Epidermal melanocyte (primary cell): Measurements from ENCODE around the gene STPG1.

Source experiments
- DNase-seq: peaks from one replicate; pipeline ENCODE4 v3.0.0; 2011; ENCODE audit warnings: low spot score; ENCODE audit not compliant: insufficient read length

Gene STPG1

GRCh38 chr1:24343412-24344089, 70.0 kb downstream of the STPG1 start:
- DNase-seq = no peak

- DNase-seq = no peak
Observed at GRCh38 chr1:24341260-24341659, 72.3 kb downstream of the STPG1 start.

- no peak for DNase-seq
Observed at GRCh38 chr1:24340770-24341169, 72.8 kb downstream of the STPG1 start.

DNA sequence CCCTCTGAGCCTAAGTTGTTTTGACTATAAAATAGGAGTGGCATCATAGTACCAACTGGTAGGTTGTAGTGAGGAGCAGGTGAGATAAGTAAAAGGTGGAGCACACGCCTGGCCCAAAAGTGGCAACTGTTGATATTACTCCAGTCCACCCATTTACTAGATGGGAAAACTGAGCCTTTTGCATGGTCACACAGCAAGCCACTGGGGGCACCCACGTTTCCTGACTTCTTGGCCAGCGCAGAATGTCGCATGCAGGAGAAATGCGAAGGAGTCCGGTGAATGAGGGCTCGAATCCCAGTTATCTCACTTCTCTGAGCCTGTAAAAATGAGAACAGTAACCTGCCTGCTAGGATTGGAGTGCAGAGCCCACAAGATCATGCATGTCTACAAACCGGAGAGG, 73.6 kb downstream of the STPG1 start:
- no peak for DNase-seq

DNA sequence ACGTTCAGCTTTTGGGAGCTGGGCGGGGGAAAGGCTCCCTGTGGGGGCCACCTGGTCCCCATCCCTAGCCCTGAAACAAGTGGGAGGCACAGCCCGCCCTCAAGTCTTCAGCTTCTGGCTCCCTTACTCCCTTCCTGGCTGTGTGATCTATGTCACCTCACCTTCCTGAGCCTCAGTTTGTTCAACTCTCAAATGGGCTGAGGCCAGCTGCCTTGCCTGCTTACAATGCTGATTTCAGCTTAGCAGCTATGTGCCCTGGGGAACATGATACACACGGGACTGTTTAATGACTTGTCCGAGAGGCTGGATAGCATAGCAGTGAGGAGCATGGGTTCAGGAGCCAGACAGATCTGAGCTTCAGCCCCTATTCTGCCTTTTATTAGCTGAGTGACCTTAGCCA, 75.1 kb downstream of the STPG1 start:
- no peak for DNase-seq

DNA sequence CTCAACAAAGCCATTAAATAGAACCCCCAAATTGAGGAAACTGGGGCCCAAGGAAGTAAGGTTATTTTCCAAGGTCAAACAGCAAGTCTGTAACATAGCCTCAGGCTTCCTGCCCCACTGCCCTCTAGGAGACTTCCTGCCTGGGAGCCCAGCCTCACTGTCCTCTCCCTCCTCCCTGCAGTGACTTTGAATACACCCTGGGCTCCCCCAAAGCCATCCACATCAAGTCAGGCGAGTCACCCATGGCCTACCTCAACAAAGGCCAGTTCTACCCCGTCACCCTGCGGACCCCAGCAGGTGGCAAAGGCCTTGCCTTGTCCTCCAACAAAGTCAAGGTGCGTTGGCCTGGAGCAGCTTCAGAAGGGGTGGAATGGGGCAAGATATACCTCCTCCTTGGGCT, 76.1 kb downstream of the STPG1 start:
- no peak for DNase-seq

GRCh38 chr1:24336075-24336474, 77.5 kb downstream of the STPG1 start:
- no peak for DNase-seq

- DNase-seq = no peak
Observed at GRCh38 chr1:24331961-24332673, 81.5 kb downstream of the STPG1 start.

DNA sequence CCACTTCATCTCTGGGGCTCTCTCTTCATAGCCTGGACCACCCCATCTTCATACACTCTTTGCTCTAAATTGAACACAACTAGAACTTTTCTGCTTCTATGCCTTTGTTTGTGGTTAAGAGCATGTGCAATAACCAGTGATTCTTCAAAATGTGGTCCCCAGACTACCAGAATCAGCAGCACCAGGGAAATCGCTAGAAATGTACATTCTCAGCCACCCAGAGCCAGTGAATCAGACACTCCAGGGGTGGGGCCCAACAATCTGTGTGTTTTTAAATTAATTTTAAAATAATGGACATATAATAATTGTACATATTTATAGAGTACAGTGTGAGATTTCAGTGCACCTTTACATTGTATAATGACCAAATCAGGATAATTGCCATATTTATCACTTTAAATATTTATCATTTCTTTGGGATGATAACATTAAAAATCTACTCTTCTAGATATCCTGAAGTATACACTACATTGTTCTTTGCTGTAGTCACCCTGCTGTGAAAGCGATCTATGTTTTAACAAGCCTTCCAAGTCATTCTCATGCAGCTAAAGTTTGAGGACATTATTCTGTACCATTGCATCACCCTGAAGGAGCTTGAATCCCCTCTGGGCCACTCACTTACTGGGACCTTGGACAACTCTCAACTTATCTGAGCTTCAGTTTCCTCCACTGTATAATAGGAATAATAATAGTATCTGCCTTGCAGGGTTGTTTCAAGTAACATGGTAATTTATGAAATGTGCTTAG, 83.6 kb downstream of the STPG1 start:
- no peak for DNase-seq

- no peak for DNase-seq
Observed at GRCh38 chr1:24329331-24329730, 84.3 kb downstream of the STPG1 start.

DNA sequence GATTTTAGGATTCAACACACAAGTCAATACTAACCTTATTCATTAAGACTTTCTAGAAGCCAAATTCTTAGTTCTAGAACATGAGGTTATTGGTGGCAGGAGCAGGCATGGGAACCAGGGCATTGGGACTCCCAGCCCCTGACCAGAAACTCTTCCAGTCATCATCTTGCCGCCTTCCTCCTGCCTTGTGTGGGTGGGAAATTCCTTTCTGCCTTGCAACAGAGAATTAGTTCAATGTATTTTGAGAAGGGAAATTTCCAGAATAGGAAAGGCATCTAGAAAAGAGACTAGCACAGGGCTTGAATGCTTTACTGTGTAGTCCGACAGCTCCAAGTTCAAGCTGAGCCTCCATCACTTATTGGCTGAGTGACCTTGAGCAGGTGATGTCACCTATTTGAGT, 85.7 kb downstream of the STPG1 start:
- no peak for DNase-seq

DNA sequence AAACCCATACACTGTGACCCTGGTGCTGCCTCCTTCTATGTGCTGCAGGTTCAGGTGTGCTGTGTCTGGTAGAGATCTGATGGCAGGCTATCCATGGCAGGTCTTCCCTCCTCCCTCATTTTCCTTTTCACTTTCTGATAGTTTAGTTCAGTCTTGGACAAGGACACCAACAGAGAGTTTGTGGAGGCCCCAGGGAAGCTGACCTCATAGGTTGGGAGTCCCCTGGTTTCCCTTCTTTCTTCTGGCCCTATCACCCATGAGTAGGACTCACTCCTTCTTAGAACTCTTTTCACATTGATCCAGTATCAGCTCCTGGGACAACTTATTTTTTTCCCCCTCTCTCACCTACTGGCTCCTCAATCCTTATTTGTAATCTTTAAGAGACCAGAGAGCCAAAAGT, 86.1 kb downstream of the STPG1 start:
- no peak for DNase-seq

DNA sequence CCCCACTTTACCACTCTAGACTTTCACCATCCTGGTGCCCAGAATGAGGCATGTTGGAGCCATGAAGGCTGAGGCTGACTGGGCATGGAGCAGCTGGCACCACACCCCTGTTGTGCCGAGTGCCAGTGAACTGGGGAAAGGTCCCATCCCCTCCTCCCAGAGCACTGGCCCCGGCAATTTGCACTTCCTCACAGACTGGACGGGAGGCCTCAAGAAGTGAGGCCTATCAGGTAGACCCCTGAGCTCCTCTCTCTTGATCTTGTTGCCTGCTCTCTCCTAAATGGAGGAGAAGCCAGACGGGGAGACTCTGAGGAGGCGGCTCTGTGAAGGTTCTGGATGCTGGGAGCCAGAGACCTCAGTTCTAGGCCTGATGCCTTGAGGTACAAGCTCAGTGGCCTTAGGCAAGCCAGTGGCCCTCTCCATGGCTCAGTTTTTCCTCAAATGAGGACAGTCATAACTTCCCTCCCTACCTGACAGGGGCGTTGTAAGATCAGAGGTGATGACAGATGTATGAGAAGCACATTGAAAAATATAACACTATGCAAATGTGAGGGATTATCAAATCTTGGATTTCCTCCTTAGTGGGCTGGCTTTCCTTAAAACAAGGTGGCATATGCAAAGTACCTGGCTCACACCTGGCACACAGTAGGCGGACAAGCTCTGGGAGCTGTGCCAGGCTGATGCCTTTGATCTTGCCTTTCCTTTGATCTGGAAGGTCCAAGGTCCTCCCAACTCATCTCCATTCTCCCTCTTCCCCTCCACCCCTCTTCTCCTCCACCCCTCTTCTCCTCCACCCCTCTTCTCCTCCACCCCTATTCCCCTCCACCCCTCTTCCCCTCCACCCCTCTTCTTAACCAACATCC, 87.8 kb downstream of the STPG1 start:
- DNase-seq = no peak

GRCh38 chr1:24324903-24325302, 88.7 kb downstream of the STPG1 start:
- DNase-seq = no peak

DNA sequence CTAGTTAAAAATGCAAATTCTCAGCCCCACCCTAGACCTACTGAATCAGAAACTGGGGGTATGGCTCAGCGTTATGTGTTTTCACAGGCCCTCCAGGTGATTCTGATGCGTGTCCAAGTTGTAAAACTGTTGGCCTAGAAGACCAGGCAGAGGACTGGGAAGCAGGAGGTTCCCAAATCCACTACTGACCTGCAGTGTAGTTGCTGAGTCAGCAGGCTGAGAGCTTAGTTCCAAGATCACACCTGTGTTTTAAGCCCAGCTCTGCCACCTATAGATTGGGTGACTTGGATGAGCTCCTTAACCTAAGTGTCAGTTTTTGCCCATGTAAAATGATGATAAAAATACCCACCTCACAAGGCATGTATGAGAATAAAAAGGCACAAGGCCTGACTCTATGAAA, 90.3 kb downstream of the STPG1 start:
- DNase-seq = no peak

DNA sequence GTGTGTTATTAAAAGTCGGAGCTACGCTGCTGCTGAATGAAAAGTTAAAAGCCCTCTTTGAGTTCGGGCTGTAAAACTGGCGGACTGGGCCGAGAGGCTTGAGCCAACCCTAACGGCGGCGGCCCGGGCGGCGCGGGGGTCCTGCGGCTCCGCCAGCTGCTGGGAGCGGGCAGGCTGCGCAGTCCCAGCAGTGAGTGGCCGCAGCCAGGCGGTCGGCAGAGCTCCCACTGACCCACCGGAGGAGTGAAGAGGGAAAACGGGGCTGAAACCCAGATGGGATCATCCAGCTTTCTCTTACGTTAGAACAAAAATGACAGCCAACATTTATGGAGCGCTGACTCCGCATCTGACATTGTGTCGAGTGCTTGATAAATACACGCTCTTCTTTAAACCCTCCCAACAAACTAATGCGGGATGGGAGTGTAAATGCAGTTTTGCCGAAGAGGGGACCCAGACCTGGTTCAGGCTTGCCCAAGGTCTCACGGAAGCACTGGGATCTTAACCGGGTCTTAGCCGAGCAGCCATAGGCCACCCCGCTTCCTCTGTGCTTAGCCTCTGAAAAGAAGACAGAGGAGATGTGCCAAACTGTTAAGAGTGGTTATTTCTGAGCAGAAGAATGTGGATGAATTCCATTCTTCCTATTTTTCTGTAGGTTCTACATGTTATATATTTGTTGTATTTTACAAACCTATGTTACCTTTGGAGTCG, 91.0 kb downstream of the STPG1 start:
- DNase-seq = no peak

DNA sequence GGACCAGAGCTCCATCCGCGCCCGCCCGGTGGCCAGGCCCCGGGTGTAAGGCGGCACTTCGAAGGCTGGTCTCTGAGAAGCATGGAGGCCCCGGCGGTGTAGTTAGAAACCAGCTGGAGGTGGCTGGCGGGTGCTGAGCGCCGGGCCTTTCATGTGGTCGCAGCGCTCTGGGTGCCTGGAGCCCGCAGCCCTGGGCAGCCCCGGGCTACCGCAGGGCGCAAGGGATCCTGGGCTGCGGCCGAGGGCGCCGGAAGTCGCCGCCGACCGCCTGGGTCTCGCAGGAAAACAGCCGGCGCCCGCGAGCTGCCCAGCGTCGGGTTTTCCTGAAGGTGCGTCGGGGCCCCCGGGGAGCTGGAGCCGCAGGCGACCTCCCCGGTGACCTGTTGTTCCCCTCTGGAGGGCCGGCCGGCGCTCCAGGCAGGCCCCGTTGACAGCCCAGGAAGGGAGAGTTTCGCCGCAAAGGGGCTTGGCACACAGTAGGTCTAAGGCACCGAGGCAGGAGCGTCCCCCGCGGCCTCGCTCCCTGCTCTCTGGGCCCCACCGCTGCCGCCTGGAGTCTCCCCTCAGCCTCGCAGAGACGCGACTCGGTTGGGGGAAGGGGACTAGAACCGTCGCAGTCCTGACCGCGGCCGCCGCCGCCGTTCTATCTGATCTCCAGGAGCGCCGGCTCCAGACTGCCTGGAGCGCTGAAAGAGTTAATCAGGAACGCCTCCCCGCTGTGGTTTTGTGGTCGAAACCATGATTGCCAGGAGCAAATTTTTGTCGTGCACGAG, 91.7 kb downstream of the STPG1 start:
- DNase-seq = peak; percentile 79

- no peak for DNase-seq
Observed at GRCh38 chr1:24321126-24321525, 92.5 kb downstream of the STPG1 start.

GRCh38 chr1:24319962-24320361, 93.6 kb downstream of the STPG1 start:
- no peak for DNase-seq

GRCh38 chr1:24319312-24319863, 94.2 kb downstream of the STPG1 start, which contains the start of gene GRHL3:
Gene GRHL3, plus strand, starts transcription at chr1:24319357. Its CDS starts 195 bp downstream, at chr1:24319552.
- DNase-seq = no peak
